Upper lobe of right lung (tissue), 1 donor: ENCODE measurements around the gene CCDC88B. TPM values are rescaled to one million over a fixed set of nuclear protein-coding genes. Genes with fewer than 3 reads are reported as not detected.

Source experiments
- ATAC-seq: fragments of 200-7000 bp; cut with Tn5 transposase; one replicate; pipeline ENCODE4 v1.9.1; 2020; ENCODE audit warnings: mild to moderate bottlenecking, moderate library complexity
- DNase-seq: peaks from one replicate; pipeline ENCODE4 v3.0.0-alpha.2; 2020
- H3K27ac ChIP-seq: fragments of 200-600 bp; one replicate; pipeline ENCODE4 v1.8.0; 2022
- H3K27me3 ChIP-seq: fragments of 200-600 bp; one replicate; pipeline ENCODE4 v1.8.0; 2022; ENCODE audit warnings: mild to moderate bottlenecking
- H3K36me3 ChIP-seq: fragments of 200-600 bp; one replicate; pipeline ENCODE4 v1.8.0; 2022
- H3K4me1 ChIP-seq: fragments of 200-600 bp; one replicate; pipeline ENCODE4 v1.8.0; 2022
- H3K4me3 ChIP-seq: fragments of 200-600 bp; one replicate; pipeline ENCODE4 v1.8.0; 2022; ENCODE audit warnings: mild to moderate bottlenecking
- H3K9me3 ChIP-seq: fragments of 200-600 bp; one replicate; pipeline ENCODE4 v1.8.0; 2022
- intact Hi-C: fragments of 100-400 bp; cut with DNase I; formaldehyde crosslinking; loops from one replicate; pipeline ENCODE4 v1.11.0; 2022
- long read RNA-seq: library from polyadenylated mRNA; unstranded; transcript quantifications from one replicate; pipeline ENCODE4 v2.0.0, GENCODE V29; 2021
- total RNA-seq: library from RNA; stranded (reverse); fragmentation: NEBNext Ultra II Directional; extraction: Animal tissue kit (Norgen Biotek cat#: 25700); gene quantifications from one replicate; pipeline ENCODE4 v1.2.1, GENCODE V29; 2021
- TF ChIP-seq, protein P1 (sequence below): fragments of 200-600 bp; IDR thresholded peaks from one replicate; pipeline ENCODE4 v1.8.0; 2022; ENCODE audit warnings: antibody characterized with exemption
- donor health status: DM: no; HTN: yes; CAD: no; lungs with severe emphysema.

CCDC88B gene, protein sequence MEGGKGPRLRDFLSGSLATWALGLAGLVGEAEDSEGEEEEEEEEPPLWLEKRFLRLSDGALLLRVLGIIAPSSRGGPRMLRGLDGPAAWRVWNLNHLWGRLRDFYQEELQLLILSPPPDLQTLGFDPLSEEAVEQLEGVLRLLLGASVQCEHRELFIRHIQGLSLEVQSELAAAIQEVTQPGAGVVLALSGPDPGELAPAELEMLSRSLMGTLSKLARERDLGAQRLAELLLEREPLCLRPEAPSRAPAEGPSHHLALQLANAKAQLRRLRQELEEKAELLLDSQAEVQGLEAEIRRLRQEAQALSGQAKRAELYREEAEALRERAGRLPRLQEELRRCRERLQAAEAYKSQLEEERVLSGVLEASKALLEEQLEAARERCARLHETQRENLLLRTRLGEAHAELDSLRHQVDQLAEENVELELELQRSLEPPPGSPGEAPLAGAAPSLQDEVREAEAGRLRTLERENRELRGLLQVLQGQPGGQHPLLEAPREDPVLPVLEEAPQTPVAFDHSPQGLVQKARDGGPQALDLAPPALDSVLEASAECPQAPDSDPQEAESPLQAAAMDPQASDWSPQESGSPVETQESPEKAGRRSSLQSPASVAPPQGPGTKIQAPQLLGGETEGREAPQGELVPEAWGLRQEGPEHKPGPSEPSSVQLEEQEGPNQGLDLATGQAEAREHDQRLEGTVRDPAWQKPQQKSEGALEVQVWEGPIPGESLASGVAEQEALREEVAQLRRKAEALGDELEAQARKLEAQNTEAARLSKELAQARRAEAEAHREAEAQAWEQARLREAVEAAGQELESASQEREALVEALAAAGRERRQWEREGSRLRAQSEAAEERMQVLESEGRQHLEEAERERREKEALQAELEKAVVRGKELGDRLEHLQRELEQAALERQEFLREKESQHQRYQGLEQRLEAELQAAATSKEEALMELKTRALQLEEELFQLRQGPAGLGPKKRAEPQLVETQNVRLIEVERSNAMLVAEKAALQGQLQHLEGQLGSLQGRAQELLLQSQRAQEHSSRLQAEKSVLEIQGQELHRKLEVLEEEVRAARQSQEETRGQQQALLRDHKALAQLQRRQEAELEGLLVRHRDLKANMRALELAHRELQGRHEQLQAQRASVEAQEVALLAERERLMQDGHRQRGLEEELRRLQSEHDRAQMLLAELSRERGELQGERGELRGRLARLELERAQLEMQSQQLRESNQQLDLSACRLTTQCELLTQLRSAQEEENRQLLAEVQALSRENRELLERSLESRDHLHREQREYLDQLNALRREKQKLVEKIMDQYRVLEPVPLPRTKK (N-terminal part only)
- 20.7 TPM for total RNA-seq
- long read RNA-seq, full-length matches to known transcripts = 15 of 35 reads
- long read RNA-seq, partial matches to known transcripts = 16 of 35 reads
- long read RNA-seq, other reads (novel, unspliced or antisense) = 4 of 35 reads

DNA sequence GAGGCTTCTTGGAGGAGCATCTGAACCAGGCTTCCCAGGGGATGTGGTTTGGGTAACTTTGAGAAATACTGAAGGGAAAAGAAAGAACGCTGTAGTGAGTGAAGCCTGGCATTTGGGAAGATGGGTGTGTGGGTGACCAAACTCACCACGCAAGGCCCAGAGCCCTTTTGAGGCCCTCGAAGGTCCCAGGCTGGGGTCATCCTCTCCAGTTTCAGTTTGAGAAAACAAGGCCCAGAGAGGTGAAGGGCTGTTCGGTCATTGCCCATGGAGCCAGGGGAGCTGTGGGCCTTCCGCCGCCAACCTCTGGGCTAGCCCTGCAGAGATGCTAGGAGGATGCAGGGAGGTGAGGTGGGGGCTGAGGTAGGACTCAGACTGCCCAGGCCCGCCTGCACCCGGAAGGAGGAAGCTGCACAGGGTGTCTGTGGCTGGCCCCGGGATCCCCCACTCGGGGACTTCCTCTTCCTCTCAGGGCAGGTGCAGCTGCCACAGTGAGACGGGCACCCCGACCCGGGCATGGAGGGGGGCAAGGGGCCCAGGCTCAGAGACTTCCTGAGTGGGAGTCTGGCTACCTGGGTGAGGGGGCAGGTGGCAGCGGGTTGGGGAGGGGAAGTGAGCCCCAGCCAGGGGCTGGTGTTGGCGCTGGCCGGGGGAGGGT is at the start of gene CCDC88B:
Gene CCDC88B, plus strand, starts transcription at position 451 of the 655 bp plus-strand sequence. Its CDS starts 63 bp downstream, at position 514.
- peak; percentile 86 for DNase-seq
- intact Hi-C loops = no loop called here
- H3K27me3 ChIP-seq = no peaks in the 10 kb centered on the region
- no peaks in the 10 kb centered on the region for H3K9me3 ChIP-seq
- peak within 1 kb of the TSS; percentile 58 for H3K27ac ChIP-seq
- peaks cover 14% of the 10 kb centered on the region for H3K4me1 ChIP-seq
- ATAC-seq = peak; percentile 48
- TF ChIP-seq, protein P1, sequence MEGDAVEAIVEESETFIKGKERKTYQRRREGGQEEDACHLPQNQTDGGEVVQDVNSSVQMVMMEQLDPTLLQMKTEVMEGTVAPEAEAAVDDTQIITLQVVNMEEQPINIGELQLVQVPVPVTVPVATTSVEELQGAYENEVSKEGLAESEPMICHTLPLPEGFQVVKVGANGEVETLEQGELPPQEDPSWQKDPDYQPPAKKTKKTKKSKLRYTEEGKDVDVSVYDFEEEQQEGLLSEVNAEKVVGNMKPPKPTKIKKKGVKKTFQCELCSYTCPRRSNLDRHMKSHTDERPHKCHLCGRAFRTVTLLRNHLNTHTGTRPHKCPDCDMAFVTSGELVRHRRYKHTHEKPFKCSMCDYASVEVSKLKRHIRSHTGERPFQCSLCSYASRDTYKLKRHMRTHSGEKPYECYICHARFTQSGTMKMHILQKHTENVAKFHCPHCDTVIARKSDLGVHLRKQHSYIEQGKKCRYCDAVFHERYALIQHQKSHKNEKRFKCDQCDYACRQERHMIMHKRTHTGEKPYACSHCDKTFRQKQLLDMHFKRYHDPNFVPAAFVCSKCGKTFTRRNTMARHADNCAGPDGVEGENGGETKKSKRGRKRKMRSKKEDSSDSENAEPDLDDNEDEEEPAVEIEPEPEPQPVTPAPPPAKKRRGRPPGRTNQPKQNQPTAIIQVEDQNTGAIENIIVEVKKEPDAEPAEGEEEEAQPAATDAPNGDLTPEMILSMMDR = no peak
- peak within 1 kb of the TSS; percentile 39 for H3K4me3 ChIP-seq
- no peaks in the 10 kb centered on the region for H3K36me3 ChIP-seq

DNA sequence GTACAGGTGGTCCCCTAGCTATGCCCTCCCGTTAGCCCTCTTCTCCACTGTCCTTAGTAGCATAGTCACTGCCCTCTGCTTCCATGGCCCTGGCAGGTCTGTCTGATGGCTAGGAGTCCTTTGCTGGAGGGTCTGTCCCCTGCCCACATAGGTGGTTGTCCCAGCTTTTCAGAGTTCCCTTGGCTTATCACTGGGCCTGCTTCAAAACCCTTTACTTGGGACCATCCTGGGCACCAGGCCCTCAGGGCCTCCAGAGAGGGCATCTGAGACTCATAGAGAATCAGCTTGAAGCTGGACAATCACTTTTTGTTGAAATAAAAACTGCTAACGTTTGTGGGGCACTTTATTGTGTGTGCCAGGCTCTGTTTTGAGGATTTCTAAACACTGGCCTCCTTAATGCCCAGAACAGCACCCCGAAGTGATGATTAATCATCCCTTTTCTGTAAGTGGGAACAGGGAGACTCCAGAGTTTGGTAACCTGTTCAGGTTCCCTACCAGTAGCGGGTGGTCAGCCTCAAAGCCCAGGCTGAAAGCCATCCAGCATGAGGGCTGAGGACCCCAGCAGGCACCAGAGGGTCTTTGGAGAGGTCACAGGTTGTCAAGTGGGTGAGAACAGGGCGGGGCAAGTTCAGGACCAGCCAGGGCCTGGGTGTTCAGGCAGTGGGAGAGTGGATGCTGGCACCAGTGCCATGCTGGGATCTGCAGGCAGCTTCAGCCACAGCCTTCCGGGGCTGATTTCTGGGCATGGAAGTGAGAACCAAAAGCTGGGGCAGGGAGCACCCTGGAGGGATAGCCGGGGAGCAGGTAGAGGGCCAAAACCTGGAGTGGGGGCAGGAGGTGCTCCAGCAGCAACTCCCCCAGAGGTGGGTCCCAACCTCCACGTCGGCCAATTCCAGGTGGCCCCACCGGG is 49.4 kb upstream of the CCDC88B start:
- H3K36me3 ChIP-seq = no peaks in the 10 kb centered on the region
- H3K4me1 ChIP-seq = peaks cover 8% of the 10 kb centered on the region
- H3K4me3 ChIP-seq = no peak overlapping the region
- no peaks in the 10 kb centered on the region for H3K9me3 ChIP-seq
- H3K27ac ChIP-seq = no peak overlapping the region
- DNase-seq (no peak), ATAC-seq (no peak)
- intact Hi-C loops = no loop called here
- H3K27me3 ChIP-seq = peaks cover 44% of the 10 kb centered on the region
- TF ChIP-seq, protein P1 = no peak

DNA sequence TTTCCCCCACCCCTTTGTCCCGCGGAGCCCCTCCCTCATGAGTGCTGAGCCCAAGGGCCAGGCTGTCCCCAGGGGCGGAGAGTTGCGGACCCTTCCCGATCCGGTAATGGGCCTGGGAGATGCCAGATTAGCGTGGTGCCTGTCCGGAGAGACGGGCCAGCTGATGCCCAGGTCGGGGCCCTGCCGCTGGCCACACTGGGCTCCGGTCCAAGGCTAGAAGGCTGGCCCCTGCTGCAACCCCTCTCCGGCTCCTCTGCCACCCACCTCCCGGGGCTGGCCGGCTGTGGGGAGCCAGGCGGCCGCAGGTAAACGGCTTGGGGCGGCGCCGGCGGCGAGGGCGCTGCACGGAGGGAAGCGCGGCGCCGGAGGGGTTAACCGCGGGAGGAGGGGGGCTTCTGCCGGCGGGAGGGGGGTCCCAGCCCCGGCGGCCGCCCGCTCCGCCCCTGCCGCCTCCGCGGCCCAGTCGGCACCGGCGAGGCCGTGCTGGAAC is 48.7 kb upstream of the CCDC88B start, which contains the start of gene KCNK4:
Gene KCNK4, plus strand, starts transcription at position 41 of the 490 bp plus-strand sequence. CDS start 1,717 bp downstream, outside the sequence.
- Histone ChIP-seq H3K27me3 (peaks cover 45% of the 10 kb centered on the region), H3K4me1 (peaks cover 4% of the 10 kb centered on the region), H3K4me3 (peak within 1 kb of the TSS; percentile 36), H3K36me3 (no peaks in the 10 kb centered on the region), H3K9me3 (no peaks in the 10 kb centered on the region), H3K27ac (no peak within 1 kb of the TSS)
- ATAC-seq = no peak
- intact Hi-C loops = no loop called here
- TF ChIP-seq, protein P1 = no peak
- no peak for DNase-seq

DNA sequence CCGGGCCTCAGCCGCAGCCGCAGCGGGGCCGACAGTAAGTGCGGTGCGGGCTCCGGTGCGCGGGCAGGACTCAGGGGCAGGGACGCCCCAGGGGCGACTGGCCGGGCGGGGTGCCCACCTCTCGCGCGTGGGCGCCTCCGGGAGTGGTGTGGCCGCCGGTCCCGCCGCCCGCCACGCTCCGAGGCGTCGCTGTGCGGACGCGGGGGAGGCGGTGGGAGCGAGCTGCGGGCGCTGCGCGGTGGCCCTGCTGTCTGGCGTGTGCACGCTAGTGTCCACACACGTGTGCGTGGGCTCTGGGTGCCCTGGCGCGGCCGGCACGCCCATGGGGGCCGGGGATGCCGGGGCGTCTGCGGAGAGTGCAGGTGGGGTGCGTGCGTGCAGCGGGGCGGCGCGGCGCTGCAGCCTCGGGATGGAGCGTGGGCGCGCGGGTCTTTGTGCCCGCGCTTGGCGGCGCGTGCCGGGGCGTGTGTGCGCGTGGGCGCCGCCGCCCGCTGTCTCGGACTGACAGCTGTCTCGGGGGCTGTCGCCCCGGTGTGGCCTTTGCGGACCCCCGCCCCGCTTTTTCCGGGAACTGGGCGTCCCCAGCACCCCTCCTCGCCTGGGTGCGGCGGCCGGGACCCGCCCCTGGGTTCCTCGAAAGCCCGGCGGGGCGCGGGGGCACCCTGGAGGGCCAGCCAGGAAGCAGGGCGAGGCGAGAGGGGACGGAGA is 48.1 kb upstream of the CCDC88B start:
- no peaks in the 10 kb centered on the region for H3K4me1 ChIP-seq
- H3K4me3 ChIP-seq = peak overlapping the region; percentile 36
- DNase-seq (no peak), ATAC-seq (peak; percentile 2)
- H3K27me3 ChIP-seq = peaks cover 51% of the 10 kb centered on the region
- no peaks in the 10 kb centered on the region for H3K9me3 ChIP-seq
- TF ChIP-seq, protein P1 = no peak
- H3K36me3 ChIP-seq = no peaks in the 10 kb centered on the region
- intact Hi-C loops = no loop called here
- H3K27ac ChIP-seq = no peak overlapping the region
